NCI-H2227 treated with DMSO at 0.1 percent for 48 hours (cell line): Measurements from ENCODE around the gene STARD8.

Experiments used
- DNase-seq: peaks from one replicate; lab custom pipeline; 2025; lab: John Stamatoyannopoulos, UW

The STARD8 gene

GRCh38 chrX:68693481-68694434 lies 46.3 kb downstream of the STARD8 start:
- DNase-seq: peak; percentile 46

- no peak for DNase-seq
These were observed 47.2 kb downstream of the STARD8 start for GRCh38 chrX:68694435-68695205.

DNA sequence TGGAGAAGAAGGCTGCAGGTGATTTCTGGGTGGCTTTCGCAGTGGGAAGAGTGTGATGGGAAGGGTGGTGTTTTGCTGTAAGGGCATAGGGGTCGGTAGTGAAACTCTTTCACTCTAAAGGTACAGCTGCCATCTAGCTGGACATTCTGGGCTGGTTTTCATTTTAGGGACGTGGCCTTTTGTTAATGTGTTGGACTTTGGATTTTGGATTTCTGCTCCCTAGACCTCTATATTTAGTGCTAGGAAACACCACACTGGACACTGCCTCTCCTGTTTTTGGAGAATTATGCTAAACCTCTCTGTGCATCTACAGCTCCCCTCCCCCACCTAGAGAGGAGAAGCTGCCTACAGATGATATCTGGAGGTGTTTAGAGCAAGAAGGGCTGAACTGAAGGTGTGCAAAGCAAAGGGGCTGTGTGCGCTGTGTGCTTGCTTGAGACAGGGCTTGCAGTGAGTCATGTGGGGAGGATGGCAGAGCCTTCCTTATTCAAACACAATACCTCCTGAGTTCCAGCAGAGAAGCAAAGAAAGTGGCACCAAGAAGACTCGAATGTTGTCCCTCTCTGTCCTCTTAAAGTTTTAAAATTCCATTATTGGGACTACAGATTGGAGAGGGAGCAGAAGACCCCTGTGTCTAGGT lies 47.9 kb downstream of the STARD8 start:
- no peak for DNase-seq

DNA sequence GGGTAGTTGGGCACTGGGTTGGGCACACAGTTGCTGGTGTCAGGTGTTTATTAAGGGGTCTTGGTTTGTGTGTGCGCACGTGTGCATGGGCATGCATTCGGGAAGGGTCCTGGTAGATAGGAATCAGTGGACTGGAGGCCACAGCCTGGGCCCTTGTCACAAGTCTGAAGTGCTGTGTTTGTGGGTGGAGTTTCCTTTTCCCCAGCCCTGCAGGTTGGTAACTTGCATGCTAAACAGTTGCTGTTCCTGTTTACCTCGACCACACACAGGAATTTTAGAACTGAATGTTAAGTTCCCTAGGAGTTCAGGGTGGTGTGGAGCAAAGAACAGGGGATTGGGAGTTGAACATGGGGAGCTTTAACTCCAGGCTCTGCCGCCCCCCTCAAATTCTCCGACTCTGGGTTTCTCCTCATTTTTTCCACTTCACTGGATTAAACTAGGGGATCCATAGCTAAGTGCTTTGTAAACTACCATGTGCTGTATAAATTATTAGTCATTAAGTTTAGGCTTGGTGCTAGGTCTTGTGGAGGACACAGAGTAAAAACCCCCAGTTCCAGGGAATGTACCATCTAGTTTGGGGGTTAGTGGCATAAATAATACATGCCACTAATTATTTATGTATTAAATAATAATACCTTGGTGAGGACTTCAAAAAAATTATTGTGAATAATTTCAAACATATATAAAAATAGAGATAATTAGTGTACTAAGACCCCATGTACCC lies 49.0 kb downstream of the STARD8 start:
- DNase-seq: no peak

- DNase-seq: no peak
These were observed 49.6 kb downstream of the STARD8 start for GRCh38 chrX:68697036-68697435.

- no peak for DNase-seq
These were observed 50.1 kb downstream of the STARD8 start for GRCh38 chrX:68697465-68698125.

DNA sequence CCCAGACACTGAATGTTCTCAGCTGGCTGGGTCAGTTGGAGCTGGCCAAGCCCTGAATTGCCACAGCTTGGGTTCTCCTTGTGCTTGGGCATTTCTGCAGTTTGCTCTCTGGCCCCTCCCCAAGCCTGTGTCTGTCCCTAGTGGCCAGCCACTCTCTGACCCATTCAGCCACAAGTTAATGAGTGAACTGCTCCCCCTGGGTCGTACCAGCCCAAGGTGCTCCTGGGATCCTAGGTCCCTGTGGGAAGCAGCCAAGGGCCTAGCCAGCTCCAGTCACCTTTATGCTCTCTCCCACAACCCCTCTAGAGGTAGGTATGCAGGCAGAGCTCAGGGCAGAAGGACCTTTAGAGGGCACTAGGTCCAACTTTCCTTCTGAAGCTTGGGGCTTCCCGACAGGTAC lies 51.5 kb downstream of the STARD8 start:
- DNase-seq: no peak

- DNase-seq: no peak
These were observed 52.7 kb downstream of the STARD8 start for GRCh38 chrX:68699960-68700746.

DNA sequence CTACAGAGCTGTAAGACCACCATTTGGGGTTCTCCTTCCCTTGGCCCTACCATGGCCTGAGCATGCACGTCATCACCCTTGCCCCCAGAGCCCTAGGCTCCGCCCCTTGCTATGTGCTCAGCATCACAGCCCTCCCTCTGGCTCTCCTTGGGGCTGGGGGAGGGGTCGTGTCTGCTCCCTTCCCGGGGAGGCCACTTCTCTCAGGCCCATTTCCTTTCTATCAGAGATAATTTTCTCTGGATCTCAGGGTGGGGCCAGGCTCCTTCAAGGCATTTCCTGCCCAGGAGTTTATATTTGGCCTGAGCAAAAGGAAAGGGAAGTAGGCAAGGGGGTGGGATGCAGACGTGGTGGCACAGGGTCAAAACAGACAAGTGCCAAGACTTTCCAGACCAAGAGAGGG lies 55.9 kb downstream of the STARD8 start:
- DNase-seq: no peak

GRCh38 chrX:68703846-68704245 lies 56.4 kb downstream of the STARD8 start:
- no peak for DNase-seq

DNA sequence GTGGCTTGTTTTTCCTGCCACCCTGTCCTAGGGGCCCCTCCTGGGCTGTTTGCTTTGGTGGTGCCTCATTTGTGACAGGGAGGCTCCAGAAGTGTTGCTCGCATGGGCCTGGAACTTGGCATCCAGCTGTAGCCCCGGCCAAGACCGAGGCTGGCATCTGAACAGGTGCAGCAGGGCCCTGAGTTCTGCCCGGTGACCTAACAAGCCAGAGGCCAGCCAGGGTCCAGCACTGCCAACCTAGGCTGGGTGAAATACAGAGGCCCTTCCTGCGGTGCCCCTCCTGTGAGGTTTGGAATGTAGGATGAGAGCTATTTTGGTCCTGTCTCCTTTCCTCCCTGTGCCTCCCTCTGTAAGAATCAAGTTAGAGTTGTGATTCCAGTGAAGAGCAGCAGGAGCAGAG lies 58.5 kb downstream of the STARD8 start:
- DNase-seq: no peak

DNA sequence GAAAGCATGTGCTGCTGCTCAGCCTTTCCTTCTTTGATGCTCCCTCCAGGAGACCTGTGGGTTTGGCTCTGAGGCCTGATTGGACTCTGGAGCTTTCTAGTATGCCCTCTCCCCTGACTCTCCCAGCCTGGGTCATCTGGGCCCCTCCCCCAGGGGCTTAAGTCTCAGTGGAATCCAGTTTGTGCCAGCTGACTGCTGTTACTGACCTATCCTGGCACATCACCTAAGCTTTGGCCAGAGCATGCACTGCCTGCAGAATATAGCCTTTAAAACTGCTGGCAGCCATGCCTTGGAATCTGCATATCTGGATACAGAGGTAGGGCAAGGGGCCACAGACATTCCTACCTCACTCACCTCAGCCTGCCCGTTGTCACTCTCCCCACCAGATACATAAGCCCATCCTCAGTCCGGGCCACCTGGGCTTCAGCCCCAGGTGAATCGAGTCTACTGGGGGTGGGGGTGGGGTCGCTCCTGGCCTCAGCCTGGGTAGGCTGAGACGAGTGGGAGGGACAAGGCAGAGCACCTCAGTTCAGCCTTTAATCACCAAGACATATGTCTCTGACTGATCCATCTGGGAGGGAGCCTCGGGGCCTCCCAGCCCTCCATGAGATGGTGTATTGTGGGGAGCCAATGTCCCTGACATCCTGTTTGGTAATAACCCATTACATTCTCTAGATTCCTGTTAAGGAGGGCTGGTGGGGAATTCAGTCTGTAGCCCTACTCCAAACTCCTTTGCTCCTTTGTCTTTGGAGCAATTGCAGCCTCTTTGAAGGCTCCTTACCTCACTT lies 61.2 kb downstream of the STARD8 start:
- DNase-seq: no peak

DNA sequence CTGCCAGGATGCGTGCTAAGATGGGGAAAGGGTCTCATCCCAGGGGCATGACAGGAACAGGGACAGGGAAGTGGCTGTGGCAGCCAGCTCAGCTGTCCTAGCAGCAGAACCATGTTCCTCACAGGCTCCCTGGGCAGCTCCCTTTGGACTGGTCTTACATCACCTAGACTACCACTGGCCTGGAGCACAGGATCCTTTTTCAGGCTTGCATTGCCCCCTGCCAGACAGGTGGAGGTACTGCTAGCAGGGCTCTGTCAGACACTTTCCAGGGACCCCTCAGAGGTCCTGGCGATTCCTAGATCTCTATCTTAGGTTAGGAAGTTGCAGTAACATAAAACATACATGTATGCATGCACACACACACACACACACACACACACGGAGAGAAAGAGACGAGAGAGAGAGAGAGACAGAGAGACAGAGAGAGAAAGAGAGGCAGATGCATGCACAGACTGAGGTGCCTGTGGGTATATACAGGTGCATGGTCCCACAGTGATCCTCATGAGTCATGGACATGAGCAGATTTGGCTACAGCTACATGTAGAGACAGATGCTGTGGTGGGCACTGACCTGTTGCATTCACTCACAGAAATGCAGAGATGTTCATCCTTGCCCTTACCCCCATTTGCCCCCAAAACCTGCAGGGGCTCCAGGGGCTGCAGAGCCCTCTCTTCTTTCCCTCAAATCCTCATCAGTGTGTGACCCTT lies 63.6 kb downstream of the STARD8 start:
- DNase-seq: peak; percentile 7

DNA sequence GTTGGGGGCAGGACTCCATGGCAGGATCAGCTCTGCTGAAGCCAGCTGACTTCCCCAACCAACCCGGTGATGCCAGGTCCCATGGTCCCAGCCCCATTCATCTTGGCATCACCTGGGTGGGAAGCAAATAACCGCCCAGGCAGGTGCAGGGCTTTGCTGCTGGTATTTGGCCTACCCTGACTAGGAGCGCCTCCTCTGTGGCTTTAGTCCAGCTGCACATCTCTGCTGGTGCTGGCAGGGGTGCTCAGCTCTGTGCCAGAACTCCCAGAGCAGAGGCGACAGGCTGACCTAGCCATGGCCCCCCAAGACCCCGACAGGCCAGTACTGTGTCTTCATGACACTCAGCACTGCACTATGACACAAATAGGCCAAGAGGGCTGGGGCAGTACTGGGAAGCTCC lies 64.4 kb downstream of the STARD8 start:
- DNase-seq: no peak

- no peak for DNase-seq
These were observed 67.4 kb downstream of the STARD8 start for GRCh38 chrX:68714856-68715255.

DNA sequence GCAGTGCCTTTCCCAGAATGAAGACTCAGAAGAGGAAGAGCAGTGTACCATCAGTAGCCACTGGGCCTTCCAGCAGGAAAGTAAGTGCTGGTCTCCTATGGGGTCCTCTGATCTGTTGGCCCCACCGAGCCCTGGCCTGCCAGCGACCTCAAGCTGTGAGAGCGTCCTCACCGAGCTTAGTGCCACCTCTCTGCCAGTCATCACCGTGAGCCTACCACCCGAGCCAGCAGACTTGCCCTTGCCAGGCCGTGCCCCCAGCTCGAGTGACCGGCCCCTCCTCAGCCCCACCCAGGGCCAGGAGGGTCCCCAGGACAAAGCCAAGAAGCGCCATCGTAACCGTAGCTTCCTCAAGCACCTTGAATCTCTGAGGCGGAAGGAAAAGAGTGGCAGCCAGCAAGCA lies 69.7 kb downstream of the STARD8 start:
- no peak for DNase-seq

DNA sequence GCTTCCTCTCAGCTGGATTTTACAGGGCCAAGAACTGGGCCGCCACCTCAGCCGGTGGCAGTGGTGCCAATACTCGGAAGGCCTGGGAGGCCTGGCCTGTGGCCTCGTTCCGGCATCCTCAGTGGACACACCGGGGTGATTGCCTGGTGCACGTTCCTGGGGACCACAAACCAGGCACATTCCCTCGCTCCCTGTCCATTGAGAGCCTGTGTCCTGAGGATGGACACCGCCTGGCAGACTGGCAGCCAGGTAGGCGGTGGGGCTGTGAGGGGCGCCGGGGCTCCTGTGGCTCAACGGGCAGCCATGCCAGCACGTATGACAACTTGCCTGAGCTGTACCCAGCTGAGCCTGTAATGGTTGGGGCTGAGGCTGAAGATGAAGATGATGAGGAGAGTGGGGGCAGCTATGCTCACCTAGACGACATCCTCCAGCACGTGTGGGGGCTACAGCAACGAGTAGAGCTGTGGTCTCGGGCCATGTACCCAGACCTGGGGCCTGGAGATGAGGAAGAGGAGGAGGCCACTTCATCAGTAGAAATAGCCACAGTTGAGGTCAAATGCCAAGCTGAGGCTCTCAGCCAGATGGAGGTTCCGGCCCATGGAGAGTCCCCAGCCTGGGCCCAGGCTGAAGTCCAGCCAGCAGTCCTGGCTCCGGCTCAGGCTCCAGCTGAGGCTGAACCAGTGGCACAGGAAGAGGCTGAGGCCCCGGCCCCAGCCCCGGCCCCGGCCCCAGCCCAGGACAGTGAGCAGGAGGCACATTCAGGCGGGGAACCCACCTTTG lies 70.4 kb downstream of the STARD8 start:
- no peak for DNase-seq

DNA sequence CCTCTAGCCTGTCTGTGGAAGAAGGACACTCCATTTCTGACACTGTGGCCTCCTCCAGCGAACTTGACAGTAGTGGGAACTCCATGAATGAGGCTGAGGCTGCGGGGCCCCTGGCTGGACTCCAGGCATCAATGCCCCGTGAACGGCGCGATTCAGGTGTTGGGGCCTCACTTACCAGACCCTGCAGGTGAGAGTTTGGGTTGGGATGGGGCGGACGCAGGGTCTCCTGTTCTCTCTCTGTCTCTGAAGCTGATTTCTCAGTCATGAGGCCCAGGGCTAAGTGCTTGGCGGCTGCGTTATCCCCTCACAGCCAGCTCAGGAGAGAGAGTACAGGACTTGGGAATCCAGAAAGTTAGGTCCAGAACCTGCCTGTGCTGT lies 71.0 kb downstream of the STARD8 start:
- DNase-seq: no peak
